ENCODE data around the gene PLXNA4. TPM values are rescaled to one million over a fixed set of nuclear protein-coding genes. Genes with fewer than 3 reads are reported as not detected.

PLXNA4 gene
- total RNA-seq, 4 donors from 2014 or later = 5.1 to 7.0 (median 5.3) TPM

GRCh38 chr7:132446666-132447278 is 129.5 kb downstream of the PLXNA4 start:
- DNase-seq (ENCODE audit: low spot score in 2 of 2) = no peak
- no peak overlapping the region for H3K4me3 ChIP-seq (ENCODE audit: low read depth, poor library complexity, severe bottlenecking)
- WGBS, 2 donors = 54 to 62% methylated on average over 8 of the region's 8 CpGs
- intact Hi-C loops (cut with DNase I; ENCODE audit: low total_unique reads) = no loop called here
- TF ChIP-seq CTCF (IDR thresholded peaks at IDR 0.05) (no peak), POLR2A (IDR thresholded peaks at IDR 0.05) (no peak)

- intact Hi-C loops (cut with DNase I; ENCODE audit: low total_unique reads) = no loop called here
- WGBS, 2 donors = 65 to 78% methylated on average over 3 of the region's 3 CpGs
- DNase-seq (ENCODE audit: low spot score in 2 of 2) = no peak
- no peak for TF ChIP-seq CTCF (IDR thresholded peaks at IDR 0.05)
- TF ChIP-seq POLR2A (IDR thresholded peaks at IDR 0.05) = no peak
- H3K4me3 ChIP-seq (ENCODE audit: low read depth, poor library complexity, severe bottlenecking) = no peak overlapping the region
Observed at GRCh38 chr7:132446260-132446659, 130.0 kb downstream of the PLXNA4 start.

GRCh38 chr7:132443761-132444520 is 132.3 kb downstream of the PLXNA4 start:
- no peak overlapping the region for H3K4me3 ChIP-seq (ENCODE audit: low read depth, poor library complexity, severe bottlenecking)
- TF ChIP-seq CTCF (IDR thresholded peaks at IDR 0.05) (no peak), POLR2A (IDR thresholded peaks at IDR 0.05) (no peak)
- intact Hi-C loops (cut with DNase I; ENCODE audit: low total_unique reads) = no loop called here
- no peak for DNase-seq (ENCODE audit: low spot score in 2 of 2)
- 86 to 88% methylated on average over 5 of the region's 5 CpGs for WGBS, 2 donors

GRCh38 chr7:132441935-132442334 is 134.3 kb downstream of the PLXNA4 start:
- no peak for DNase-seq (ENCODE audit: low spot score in 2 of 2)

GRCh38 chr7:132440151-132440550 is 136.1 kb downstream of the PLXNA4 start:
- intact Hi-C loops (cut with DNase I; ENCODE audit: low total_unique reads) = no loop called here
- WGBS, 2 donors = 76 to 93% methylated on average over 5 of the region's 5 CpGs
- TF ChIP-seq POLR2A (IDR thresholded peaks at IDR 0.05) = no peak
- no peak for TF ChIP-seq CTCF (IDR thresholded peaks at IDR 0.05)
- no peak overlapping the region for H3K4me3 ChIP-seq (ENCODE audit: low read depth, poor library complexity, severe bottlenecking)
- no peak for DNase-seq (ENCODE audit: low spot score in 2 of 2)

More at GRCh38 chr7:132441935-132442334, 134.3 kb downstream of the PLXNA4 start:
- WGBS, 2 donors = 76 to 81% methylated on average over 4 of the region's 4 CpGs
- intact Hi-C loops (cut with DNase I; ENCODE audit: low total_unique reads) = no loop called here
- TF ChIP-seq CTCF (IDR thresholded peaks at IDR 0.05) = no peak
- H3K4me3 ChIP-seq (ENCODE audit: low read depth, poor library complexity, severe bottlenecking) = no peak overlapping the region

Measured in lower leg skin (tissue), 4 donors.